Right atrium auricular region (tissue), 2 donors: ENCODE measurements around the gene ADAMTS15. TPM values are rescaled to one million over a fixed set of nuclear protein-coding genes. Genes with fewer than 3 reads are reported as not detected.
A peak's percentile ranks its signal among the peaks of the same experiment; 100 is the strongest.

Experiments used
- DNase-seq: peaks from one replicate; pipeline ENCODE4 v3.0.0-alpha.2; 2019; ENCODE audit warnings: low spot score
- H3K27ac ChIP-seq, 2 donors: fragments of 200-600 bp; sonication (generic); 1 replicate in 1 of 2; 2 replicates in 1 of 2; pipeline ENCODE4 v1.5.1; 2016 to 2019
- H3K27me3 ChIP-seq, 2 donors: fragments of 200-600 bp; sonication (generic); one replicate each; pipeline versions ENCODE4 v1.5.1 to v1.6.0; 2017 to 2019
- H3K36me3 ChIP-seq: fragments of 200-600 bp; sonication (generic); one replicate; pipeline ENCODE4 v1.5.1; 2016
- H3K4me1 ChIP-seq, 2 donors: fragments of 200-600 bp; sonication (generic); one replicate each; pipeline versions ENCODE4 v1.5.1 to v1.6.0; 2017 to 2019
- H3K4me3 ChIP-seq, 2 donors: fragments of 200-600 bp; sonication (generic); 1 replicate in 1 of 2; 2 replicates in 1 of 2; pipeline ENCODE4 v1.5.1; 2017 to 2019; ENCODE audit warnings: mild to moderate bottlenecking in 1 of 2, moderate library complexity in 1 of 2
- H3K9me3 ChIP-seq, 2 donors: fragments of 200-600 bp; sonication (generic); one replicate each; pipeline ENCODE4 v1.5.1; 2019
- CTCF ChIP-seq, 2 donors: fragments of 200-600 bp; sonication (generic); IDR thresholded peaks; one replicate each; pipeline ENCODE4 v1.5.1; 2019; ENCODE audit warnings: antibody characterized with exemption in 2 of 2
- total RNA-seq, 2 donors: library from RNA; depleted of rRNA; stranded (reverse); fragments of >200 nt; gene quantifications; one replicate each; pipeline ENCODE4 v1.1.0, GENCODE V29; 2016

Gene ADAMTS15, protein sequence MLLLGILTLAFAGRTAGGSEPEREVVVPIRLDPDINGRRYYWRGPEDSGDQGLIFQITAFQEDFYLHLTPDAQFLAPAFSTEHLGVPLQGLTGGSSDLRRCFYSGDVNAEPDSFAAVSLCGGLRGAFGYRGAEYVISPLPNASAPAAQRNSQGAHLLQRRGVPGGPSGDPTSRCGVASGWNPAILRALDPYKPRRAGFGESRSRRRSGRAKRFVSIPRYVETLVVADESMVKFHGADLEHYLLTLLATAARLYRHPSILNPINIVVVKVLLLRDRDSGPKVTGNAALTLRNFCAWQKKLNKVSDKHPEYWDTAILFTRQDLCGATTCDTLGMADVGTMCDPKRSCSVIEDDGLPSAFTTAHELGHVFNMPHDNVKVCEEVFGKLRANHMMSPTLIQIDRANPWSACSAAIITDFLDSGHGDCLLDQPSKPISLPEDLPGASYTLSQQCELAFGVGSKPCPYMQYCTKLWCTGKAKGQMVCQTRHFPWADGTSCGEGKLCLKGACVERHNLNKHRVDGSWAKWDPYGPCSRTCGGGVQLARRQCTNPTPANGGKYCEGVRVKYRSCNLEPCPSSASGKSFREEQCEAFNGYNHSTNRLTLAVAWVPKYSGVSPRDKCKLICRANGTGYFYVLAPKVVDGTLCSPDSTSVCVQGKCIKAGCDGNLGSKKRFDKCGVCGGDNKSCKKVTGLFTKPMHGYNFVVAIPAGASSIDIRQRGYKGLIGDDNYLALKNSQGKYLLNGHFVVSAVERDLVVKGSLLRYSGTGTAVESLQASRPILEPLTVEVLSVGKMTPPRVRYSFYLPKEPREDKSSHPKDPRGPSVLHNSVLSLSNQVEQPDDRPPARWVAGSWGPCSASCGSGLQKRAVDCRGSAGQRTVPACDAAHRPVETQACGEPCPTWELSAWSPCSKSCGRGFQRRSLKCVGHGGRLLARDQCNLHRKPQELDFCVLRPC
- total RNA-seq = 10 to 100 TPM; 17.5 to 21.2 TPM

DNA sequence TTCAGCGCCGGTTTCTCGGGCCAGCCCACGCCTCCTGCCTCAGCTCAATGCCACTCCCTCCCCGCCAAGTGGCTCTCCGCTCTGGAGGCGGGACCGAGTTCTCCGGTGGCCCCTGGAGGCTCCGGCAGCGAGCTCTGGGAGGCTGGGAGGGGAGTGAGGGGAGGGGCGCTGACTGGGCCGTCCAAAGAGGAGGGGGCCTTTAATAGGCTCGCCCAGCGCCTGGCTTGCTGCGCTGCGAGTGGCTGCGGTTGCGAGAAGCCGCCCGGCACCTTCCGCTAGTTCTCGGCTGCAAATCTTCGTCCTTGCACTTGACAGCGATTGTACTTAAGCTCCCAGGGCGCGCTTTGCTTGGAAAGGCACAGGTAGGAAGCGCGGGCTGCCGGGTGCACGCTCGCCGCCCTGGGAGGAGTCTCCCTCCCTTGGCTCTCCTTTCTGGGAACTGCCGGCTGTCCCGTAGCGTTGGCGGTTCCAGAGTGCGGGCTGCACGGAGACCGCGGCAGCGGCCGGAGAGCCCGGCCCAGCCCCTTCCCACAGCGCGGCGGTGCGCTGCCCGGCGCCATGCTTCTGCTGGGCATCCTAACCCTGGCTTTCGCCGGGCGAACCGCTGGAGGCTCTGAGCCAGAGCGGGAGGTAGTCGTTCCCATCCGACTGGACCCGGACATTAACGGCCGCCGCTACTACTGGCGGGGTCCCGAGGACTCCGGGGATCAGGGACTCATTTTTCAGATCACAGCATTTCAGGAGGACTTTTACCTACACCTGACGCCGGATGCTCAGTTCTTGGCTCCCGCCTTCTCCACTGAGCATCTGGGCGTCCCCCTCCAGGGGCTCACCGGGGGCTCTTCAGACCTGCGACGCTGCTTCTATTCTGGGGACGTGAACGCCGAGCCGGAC lies at the start of gene ADAMTS15:
ADAMTS15 (plus strand) TSS at position 230 of the 894 bp plus-strand sequence; CDS start at position 559, 329 bp downstream.
- no peak for TF ChIP-seq CTCF (IDR thresholded peaks at IDR 0.05)
- peak; percentile 89 for DNase-seq
- peak within 1 kb of the TSS; percentile 87 to 90 for H3K27ac ChIP-seq
- H3K4me1 ChIP-seq = peaks cover 0 to 38% of the 10 kb centered on the region in 2 donors
- no peaks in the 10 kb centered on the region for H3K9me3 ChIP-seq
- H3K27me3 ChIP-seq = no peaks in the 10 kb centered on the region
- H3K4me3 ChIP-seq = peak within 1 kb of the TSS; percentile 64 to 67
- no peaks in the 10 kb centered on the region for H3K36me3 ChIP-seq

- TF ChIP-seq CTCF (IDR thresholded peaks at IDR 0.05) = no peak
- DNase-seq = no peak
Observed at GRCh38 chr11:130399196-130399595, 49.2 kb upstream of the ADAMTS15 start.

DNA sequence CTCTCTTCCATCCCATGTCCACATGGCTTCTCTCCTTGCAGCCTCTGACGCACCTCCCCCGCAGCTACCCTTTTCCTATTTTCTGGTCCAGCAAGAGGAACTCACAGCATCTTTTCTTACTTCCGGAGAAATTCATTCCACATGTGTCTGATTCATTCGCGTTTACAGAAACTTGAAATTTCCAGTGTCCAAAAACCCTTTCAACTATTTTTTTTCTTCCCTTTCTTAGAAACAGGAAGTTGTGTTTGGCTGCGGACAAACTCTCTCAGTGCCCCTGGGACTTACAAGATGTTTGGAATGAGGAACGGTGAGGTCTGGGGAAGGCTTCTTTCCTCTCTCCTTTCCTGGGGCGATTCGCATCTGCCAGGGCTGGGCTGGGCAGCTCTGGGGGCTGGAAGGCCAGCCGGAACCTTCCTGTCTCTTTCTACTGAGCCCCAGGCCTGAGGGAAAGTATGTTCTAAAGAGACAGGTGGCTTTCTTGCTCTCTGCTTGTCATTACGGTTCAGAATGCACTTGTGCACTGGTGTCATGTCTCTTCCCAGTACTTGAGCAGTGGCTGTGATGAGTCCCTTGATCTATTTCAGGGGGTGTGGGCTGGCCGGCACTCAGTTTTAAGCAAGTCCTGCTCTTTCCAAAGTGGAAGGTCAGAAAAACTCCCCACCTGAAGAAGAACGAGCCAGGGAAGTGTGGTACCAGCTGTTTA lies 47.5 kb upstream of the ADAMTS15 start:
- H3K36me3 ChIP-seq = no peaks in the 10 kb centered on the region
- no peaks in the 10 kb centered on the region for H3K27me3 ChIP-seq
- H3K9me3 ChIP-seq = no peaks in the 10 kb centered on the region
- H3K4me1 ChIP-seq = peaks cover 0 to 35% of the 10 kb centered on the region in 2 donors
- H3K27ac ChIP-seq = peak overlapping the region; percentile 17 to 23
- H3K4me3 ChIP-seq = no peak overlapping the region
- DNase-seq = no peak
- no peak for TF ChIP-seq CTCF (IDR thresholded peaks at IDR 0.05)

More at GRCh38 chr11:130399196-130399595, 49.2 kb upstream of the ADAMTS15 start:
- Histone ChIP-seq H3K27ac (no peak overlapping the region), H3K4me1 (peaks cover 0 to 34% of the 10 kb centered on the region in 2 donors), H3K36me3 (no peaks in the 10 kb centered on the region), H3K27me3 (no peaks in the 10 kb centered on the region), H3K9me3 (no peaks in the 10 kb centered on the region), H3K4me3 (no peak overlapping the region)

DNA sequence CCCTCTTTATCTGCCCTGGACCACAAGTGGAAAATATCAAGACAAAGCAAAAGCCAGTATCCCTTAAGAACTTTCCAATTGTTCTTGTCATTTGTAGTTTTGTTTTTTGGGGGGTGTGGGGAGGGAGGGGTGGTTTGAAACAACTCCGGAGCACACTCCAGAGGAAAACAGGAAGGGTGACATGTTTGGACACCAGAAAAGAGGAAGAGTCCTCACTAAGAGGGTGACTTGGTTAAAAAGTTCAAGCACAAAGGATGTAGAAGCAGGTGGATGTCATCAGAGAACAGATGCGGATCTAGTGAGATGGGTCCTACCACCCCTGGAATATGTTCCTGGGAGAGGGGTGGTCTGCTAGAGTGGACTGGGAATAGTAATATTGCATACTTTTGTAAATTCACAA lies 45.9 kb upstream of the ADAMTS15 start:
- Histone ChIP-seq H3K4me3 (no peak overlapping the region), H3K27me3 (no peaks in the 10 kb centered on the region), H3K27ac (peak overlapping the region; percentile 70 to 89), H3K36me3 (no peaks in the 10 kb centered on the region), H3K4me1 (peaks cover 0 to 39% of the 10 kb centered on the region in 2 donors), H3K9me3 (no peaks in the 10 kb centered on the region)
- no peak for TF ChIP-seq CTCF (IDR thresholded peaks at IDR 0.05)
- DNase-seq = no peak
